ENCODE data around the gene PIK3CD.
A peak's percentile ranks its signal among the peaks of the same experiment; 100 is the strongest.

PIK3CD gene

DNA sequence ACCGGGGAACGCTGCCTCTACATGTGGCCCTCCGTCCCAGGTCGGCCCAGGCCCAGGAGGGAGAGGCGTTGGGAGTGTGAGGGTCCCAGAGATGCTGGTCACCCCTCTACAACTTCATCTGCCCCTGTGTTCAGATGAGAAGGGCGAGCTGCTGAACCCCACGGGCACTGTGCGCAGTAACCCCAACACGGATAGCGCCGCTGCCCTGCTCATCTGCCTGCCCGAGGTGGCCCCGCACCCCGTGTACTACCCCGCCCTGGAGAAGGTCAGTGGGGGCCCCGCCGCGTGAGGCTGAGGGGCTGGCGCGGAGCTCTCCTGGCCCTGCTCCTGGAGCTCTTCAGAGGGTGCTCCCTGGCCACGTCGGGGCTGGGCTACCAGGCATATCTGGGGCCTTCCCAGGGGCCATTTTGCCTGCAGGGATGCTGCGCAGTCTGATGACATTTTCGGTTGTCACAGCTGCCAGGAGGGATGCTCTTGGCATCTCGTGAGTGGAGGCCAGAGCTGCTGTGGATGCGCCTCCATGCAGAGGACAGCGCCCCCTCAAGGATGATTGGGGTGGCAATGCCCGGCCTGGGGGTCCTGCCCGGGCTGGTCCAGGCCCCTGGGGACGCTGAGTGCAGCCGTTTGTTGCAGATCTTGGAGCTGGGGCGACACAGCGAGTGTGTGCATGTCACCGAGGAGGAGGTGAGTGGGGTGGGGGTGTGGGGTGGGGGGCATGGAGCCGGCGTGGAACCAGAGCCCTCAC, 68.6 kb downstream of the PIK3CD start:
- DNase-seq (ENCODE audit: low read depth), result no peak

DNA sequence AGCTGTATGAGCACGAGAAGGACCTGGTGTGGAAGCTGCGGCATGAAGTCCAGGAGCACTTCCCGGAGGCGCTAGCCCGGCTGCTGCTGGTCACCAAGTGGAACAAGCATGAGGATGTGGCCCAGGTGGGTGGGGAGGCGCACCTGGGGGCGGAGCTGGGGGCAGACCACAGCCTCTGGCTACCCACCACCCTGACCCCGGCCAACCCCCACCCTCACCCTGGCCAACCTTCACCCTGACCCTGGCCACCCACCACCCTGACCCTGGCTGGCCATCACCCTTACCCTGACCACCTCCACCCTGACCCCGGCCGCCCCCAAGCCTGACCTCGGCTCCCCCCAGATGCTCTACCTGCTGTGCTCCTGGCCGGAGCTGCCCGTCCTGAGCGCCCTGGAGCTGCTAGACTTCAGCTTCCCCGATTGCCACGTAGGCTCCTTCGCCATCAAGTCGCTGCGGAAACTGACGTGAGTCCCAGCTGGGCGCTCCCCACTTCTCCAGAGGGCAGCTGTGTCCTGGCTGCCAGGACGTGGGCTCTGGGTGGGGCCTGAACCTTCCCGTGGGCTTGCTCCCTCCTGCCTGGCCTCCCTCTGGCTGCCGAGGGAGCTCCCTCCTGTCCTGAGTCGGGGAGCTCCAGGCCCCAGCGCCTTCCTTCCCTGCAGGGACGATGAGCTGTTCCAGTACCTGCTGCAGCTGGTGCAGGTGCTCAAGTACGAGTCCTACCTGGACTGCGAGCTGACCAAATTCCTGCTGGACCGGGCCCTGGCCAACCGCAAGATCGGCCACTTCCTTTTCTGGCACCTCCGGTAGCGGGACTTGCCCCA, 69.5 kb downstream of the PIK3CD start:
- DNase-seq (ENCODE audit: low read depth), result no peak

DNA sequence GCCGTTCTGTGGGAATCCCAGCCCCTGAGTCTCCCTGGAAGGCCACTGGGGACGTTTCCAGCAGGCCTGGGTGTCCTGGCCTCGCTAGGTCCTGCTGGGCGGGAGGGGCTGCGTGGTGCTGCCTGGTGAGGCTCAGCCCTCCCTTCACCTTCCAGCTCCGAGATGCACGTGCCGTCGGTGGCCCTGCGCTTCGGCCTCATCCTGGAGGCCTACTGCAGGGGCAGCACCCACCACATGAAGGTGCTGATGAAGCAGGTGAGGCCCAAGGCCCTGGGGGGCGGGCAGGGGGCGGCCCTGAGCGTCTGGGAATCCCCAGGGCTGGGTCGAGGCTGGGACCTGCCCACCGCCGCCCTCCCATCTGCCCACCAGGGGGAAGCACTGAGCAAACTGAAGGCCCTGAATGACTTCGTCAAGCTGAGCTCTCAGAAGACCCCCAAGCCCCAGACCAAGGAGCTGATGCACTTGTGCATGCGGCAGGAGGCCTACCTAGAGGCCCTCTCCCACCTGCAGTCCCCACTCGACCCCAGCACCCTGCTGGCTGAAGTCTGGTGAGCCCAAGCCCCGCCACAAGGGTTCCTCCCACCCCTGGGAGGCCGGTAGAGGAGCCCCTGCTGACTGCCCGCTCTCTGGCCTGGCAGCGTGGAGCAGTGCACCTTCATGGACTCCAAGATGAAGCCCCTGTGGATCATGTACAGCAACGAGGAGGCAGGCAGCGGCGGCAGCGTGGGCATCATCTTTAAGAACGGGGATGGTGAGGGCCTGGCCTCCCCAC, 70.3 kb downstream of the PIK3CD start:
- peak; percentile 70 for DNase-seq (ENCODE audit: low read depth)

DNA sequence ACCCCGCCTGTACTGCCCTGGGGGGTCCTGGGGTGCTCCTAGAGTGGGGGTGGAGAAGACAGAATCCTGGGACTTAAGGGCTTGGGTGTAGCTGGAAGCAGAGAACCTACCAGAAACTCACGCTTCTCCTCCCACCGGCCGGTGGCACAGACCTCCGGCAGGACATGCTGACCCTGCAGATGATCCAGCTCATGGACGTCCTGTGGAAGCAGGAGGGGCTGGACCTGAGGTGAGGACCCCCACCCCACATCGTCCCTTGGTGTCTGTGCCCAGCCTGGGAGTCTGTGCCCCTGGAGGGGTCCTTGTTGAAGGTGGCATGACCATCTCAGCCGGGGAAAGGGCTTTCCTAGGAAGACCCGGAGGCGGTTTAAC, 70.8 kb downstream of the PIK3CD start:
- DNase-seq (ENCODE audit: low read depth), result no peak

DNA sequence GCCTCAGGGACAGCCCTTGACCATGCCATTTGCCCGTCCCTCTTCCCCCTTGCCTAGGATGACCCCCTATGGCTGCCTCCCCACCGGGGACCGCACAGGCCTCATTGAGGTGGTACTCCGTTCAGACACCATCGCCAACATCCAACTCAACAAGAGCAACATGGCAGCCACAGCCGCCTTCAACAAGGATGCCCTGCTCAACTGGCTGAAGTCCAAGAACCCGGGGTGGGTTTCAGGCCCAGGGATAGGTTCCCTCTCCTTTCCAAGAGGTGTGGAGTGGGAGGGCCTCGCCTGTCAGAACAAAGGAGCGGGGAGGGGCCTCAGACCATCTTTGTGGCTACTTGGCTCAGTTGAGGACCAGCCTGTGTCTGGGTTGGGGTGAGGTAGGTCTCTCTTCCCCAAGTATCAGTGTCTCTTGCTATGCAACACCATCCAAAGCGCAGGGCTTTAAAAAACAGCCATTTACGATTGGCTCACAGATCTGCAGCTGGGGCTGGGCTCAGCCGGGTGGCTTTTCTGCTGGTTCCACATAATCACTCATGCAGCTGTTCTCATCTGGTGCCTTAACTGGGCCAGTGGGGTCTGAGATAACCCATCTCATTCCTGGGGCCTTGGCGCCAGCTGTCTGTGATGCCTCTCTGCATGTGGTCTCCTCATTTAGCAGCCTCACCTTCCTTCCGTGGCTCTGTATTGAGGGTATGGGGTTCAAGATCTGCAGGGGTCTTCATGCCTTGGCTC, 71.7 kb downstream of the PIK3CD start:
- DNase-seq (ENCODE audit: low read depth), result no peak

DNA sequence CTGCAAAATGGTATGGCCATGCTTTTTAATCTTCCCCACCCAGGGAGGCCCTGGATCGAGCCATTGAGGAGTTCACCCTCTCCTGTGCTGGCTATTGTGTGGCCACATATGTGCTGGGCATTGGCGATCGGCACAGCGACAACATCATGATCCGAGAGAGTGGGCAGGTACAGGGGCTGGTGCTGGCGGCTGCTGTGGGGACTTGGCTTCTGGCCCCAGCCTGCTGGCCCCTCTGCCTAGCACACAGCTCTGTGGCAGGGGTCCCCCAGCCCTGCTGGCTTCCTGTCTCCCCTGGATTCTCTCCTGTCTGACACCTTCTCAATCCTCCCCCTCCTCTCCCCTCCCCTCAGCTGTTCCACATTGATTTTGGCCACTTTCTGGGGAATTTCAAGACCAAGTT, 72.4 kb downstream of the PIK3CD start:
- no peak for DNase-seq (ENCODE audit: low read depth)

DNA sequence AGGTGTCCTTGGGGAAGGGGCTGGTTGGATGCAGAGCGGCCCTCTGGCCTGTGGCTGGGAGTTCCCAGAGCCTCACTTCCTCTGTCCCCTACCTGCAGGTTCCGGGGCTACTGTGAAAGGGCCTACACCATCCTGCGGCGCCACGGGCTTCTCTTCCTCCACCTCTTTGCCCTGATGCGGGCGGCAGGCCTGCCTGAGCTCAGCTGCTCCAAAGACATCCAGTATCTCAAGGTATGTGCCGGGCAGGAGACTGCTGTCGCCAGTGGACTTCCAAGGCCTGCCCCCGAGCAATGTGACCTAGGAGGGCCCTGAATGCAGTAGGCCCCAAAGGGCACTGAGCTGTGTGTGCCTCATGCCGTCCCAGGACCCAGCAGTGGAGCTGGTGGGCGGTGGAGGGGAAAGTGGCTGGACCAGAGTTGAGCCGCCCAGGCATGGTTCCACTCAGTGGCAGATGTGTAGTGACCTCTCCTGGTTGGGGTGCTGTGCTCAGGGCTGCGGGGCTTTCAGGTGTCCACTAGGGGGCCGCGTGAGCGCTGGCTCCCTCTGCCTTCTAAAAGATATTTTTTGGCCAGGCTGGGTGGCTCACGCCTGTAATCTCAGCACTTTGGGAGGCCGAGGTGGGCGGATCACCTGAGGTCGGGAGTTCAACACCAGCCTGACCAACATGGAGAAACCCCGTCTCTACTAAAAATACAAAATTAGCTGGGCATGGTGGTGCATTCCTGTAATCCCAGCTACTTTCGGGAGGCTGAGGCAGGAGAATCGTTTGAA, 73.4 kb downstream of the PIK3CD start:
- peak; percentile 68 for DNase-seq (ENCODE audit: low read depth)

DNA sequence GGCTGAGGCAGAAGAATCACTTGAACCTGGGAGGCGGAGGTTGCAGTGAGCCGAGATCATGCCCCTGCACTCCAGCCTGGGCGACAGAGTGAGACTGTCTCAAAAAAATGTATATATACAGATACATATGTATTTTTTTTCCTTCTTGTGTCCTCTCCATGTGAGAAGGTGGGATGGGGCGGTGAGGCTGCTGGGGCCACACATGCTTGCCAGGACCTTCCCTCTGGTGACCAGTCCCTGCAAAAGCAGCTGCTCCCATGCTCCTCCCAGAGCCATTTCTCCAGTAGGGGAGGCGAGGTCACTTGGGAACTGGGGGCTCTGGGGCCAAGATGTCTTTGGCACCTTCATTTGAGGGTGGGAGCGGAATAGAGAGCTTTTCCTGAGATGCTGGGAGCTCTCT, 74.9 kb downstream of the PIK3CD start:
- DNase-seq (ENCODE audit: low read depth), result no peak

DNA sequence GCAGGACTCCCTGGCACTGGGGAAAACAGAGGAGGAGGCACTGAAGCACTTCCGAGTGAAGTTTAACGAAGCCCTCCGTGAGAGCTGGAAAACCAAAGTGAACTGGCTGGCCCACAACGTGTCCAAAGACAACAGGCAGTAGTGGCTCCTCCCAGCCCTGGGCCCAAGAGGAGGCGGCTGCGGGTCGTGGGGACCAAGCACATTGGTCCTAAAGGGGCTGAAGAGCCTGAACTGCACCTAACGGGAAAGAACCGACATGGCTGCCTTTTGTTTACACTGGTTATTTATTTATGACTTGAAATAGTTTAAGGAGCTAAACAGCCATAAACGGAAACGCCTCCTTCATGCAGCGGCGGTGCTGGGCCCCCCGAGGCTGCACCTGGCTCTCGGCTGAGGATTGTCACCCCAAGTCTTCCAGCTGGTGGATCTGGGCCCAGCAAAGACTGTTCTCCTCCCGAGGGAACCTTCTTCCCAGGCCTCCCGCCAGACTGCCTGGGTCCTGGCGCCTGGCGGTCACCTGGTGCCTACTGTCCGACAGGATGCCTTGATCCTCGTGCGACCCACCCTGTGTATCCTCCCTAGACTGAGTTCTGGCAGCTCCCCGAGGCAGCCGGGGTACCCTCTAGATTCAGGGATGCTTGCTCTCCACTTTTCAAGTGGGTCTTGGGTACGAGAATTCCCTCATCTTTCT, 75.5 kb downstream of the PIK3CD start:
- no peak for DNase-seq (ENCODE audit: low read depth)

DNA sequence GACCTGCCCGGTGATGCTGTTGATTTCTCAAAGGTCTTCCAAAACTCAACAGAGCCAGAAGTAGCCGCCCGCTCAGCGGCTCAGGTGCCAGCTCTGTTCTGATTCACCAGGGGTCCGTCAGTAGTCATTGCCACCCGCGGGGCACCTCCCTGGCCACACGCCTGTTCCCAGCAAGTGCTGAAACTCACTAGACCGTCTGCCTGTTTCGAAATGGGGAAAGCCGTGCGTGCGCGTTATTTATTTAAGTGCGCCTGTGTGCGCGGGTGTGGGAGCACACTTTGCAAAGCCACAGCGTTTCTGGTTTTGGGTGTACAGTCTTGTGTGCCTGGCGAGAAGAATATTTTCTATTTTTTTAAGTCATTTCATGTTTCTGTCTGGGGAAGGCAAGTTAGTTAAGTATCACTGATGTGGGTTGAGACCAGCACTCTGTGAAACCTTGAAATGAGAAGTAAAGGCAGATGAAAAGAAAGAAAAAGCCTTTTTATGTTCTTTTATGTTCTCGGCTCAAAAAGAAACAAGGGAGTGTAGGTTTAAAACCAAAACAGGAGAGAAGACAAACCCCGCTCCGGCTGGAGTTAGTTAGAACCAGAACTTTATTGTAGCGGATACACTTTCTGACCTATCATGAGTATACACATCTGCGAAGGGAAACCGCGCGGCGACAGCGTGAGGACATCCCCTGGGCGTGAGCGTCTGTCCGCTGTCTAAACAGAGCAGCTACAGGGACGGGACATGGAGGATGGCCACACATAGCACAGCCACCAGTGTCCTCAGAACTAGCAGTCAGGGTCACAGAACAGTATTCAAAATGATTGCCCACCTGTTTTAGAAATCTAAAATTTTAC, 77.1 kb downstream of the PIK3CD start:
- peak; percentile 74 for DNase-seq (ENCODE audit: low read depth)

DNA sequence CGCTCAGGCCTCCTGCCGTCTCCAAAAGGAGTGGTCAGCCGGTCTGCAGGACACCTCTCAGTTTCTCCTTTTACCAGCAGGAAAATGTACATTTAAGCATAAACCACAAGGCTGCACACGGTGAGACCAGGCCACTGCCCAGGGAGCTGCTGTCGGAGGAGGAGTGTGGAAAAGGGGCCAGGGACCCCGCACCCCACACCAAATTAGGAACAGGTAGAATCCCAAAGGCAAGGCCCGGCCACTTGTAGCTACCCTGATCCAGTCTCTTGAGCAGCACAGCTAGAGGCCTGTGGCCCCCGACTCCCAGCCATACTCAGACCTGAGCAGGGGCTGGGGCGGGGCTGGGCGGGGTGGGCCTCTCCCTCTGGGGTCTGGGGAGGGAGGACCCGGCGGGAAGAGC, 78.0 kb downstream of the PIK3CD start:
- no peak for DNase-seq (ENCODE audit: low read depth)

DNA sequence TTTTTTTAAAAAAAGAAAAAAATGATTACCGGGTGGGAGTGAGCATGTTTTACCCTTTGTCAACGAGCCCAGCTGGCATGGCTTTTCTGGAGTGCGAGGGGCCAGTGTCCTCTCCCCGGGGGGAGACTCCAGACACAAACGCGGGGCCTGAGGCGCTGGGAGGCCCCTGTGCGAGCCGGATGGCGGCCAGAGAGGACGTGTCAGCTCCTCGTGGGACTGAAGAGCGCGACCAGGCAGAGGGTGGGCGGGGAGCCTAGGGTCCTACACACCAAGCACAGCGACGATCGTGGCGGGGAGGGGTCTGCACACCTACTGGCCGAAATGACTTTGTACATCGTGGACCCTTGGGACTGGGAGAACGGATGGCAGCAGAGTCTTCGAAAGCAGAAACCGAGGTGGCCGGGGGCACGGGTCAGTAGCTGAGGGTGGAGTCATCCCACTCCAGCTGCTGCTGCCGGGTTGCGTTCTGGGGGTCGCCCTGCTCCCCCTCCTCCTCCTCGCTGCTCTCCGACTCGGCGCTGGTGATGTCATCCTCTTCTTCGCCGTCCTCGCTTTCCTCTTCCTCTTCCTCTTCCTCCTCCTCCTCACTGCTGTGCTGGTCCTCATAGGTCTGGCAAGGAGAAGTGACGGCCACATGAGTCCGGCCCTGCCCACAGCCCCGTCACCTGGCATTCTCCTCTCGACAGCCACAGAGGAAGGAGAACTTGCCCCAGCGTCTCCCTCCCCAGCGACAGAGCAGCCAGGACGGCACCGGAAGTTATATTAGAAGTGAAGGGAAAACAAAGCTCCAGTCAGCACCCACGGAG, 78.8 kb downstream of the PIK3CD start:
- no peak for DNase-seq (ENCODE audit: low read depth)

DNA sequence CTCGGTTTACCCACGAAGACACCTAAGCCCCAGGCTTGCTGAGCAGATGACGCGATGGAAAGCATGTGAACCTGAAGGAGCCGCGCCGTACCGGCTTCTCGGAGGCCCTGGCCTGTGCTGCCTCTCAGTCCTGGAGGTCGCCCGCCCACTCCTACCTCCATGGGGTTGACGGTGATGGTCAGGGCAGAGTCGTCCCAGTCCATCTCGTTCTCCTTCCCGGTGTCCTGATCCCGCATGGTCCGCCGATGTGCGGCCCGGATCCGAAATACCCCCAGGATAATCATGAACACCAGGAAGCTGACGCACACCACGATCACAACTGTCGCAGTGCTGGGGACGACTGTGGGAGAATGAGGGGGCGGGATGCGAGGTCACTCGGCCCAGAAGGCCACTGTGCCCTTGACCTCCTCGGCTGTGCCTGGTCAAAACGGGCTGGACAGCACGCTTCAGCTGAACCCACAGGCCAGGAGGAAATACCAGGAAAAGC, 79.6 kb downstream of the PIK3CD start:
- no peak for DNase-seq (ENCODE audit: low read depth)

DNA sequence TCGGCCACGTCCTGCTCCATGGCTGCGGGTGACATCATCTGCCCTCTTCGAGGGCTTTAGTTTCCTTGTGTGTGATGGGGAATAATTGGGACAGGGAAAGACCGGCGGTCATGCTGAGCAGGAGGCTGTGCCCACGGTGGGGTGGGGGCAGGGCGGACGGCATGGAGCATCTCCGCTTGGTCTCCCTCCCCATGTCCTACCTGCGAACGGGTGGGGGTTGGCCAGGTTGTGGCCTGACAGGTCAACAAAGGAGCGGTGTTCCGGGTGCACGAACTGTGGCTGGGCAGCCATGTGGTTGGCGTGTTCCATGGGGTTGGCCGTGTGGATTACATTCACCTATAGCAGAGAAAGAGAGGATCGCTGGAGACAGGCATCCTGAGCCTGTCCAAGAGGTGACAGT, 80.0 kb downstream of the PIK3CD start:
- no peak for DNase-seq (ENCODE audit: low read depth)

DNA sequence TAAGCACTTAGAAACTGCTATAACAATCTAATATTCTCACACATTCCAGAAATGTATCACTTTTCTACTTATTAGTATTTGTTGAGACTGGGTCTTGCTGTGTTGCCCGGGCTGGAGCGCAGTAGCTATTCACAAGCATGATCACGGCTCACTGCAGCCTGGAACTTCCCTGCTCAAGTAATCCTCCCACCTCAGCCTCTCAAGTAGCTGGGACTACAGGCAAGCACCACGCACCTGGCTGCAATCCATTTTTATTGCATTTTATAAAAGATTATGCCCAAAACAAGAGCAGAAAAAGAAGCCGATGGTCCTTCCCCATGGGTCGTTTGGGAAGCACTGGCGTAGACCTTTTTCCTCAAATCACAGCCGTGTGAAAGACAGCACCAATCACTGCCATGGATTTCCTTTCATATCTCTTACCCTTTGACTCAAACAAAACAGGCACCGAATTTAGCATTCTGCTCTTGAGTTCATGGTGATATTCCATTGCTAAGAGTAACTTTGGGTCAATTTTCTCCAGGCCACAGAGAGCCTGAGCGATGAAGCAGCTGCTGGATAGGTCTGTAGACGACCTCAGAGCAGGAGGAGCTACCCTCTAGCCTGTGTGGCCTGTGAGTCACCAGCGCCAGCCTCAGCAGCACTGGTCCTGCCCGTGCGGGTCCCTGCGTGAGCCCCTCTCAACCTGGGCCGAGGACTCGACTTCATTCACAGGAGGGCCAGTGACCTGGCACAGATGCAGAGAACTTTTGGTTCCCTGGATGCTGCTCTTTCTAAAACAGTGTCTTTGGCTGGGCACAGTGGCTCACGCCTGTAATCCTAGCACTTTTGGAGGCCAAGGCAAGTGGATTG, 80.8 kb downstream of the PIK3CD start:
- no peak for DNase-seq (ENCODE audit: low read depth)

DNA sequence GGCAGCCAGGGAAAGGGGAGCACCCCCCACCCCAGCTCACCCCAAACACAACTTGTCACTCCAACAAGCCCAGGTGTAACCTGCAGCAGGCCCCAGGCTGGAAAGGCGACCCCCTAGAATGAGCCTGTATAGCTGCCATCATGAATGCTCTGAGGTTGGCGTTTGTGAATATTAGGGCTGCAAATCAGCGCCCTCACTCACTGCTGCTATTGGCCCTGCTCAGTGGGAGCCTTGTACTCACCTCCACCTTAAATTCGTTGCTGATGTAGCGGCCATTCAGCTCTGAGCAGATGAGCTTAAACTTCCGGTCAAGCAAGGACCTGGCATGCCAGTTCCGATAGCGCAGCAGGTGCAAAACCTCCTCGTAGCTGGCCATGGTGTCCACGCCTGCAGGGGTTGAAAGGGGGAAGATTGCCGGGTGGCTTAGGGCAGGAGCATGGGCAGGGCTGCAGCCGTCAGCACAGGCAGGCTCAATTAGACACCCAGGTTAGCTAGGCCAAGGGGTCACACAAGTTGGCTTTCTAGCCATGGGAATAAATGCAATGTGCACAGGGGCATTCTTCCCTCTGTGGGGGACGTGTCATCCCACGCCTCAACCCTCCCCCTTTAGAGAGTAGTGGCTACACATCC, 81.7 kb downstream of the PIK3CD start:
- DNase-seq (ENCODE audit: low read depth), result no peak

DNA sequence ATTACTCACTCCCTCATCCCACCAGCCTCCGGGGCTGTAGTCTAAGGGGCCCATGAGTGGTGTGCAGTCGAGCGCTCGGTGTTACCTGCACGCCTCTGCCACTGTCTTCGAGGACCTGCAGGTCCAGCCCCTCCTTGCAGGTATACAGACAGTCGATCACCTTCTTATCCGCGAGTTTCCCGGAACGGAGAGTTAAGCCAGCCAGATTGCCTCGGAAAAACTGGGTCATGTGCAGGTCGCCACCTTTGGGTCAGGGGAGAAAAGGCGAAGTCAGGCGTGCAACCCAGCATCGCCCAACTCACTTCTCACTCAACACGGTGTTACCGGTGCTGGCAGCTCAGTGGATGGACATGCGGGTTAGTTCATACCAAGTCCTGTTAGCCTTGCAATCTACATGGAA, 84.3 kb downstream of the PIK3CD start:
- DNase-seq (ENCODE audit: low read depth), result no peak
